Activated CD8-positive, alpha-beta memory T cell treated with anti-CD3 and anti-CD28 coated beads for 36 hours (primary cell): ENCODE measurements around the gene PCBP4. TPM values are rescaled to one million over a fixed set of nuclear protein-coding genes. Genes with fewer than 3 reads are reported as not detected.

Source experiments
- CTCF ChIA-PET: fragments of 350-600 bp; sonication (Branson Sonifier 250); formaldehyde crosslinking; loops from one replicate; lab custom pipeline; 2021; ENCODE audit warnings: antibody characterized with exemption; lab: Charles Lee
- POLR2A ChIA-PET: fragments of 350-600 bp; sonication (Branson Sonifier 250); formaldehyde crosslinking; loops from one replicate; lab custom pipeline; 2021; ENCODE audit warnings: antibody characterized with exemption; lab: Charles Lee
- total RNA-seq, 2 experiments: library from RNA; stranded (reverse); gene quantifications; one replicate each; pipeline ENCODE4 v1.2.3, GENCODE V29; 2021

The PCBP4 gene
- total RNA-seq, 2 experiments from 2014 or later, result 10.4 to 10.9 TPM

GRCh38 chr3:51949121-51949520, 18.1 kb downstream of the PCBP4 start:
- CTCF ChIA-PET, result interaction anchor here (0.8 kb wide), 1 partner anchor 8 kb away, joined by 3 read pairs; no protein-coding TSS in a partner anchor

GRCh38 chr3:51948016-51948580, 19.2 kb downstream of the PCBP4 start:
- ChIA-PET CTCF (interaction anchor here (0.8 kb wide), 1 partner anchor 9 kb away, joined by 3 read pairs; no protein-coding TSS in a partner anchor), POLR2A (no interaction called here)

More at GRCh38 chr3:51949121-51949520, 18.1 kb downstream of the PCBP4 start:
- POLR2A ChIA-PET, result no interaction called here

- POLR2A ChIA-PET, result no interaction called here
- CTCF ChIA-PET, result no interaction called here
Measured at GRCh38 chr3:51947215-51947900, 19.9 kb downstream of the PCBP4 start.

- CTCF ChIA-PET, result no interaction called here
- POLR2A ChIA-PET, result no interaction called here
Measured at GRCh38 chr3:51946796-51947195, 20.5 kb downstream of the PCBP4 start.

GRCh38 chr3:51945926-51946705, 21.1 kb downstream of the PCBP4 start:
- ChIA-PET POLR2A (no interaction called here), CTCF (no interaction called here)

- POLR2A ChIA-PET, result no interaction called here
Measured at GRCh38 chr3:51945031-51945840, 22.0 kb downstream of the PCBP4 start.

GRCh38 chr3:51944451-51945021, 22.7 kb downstream of the PCBP4 start:
- ChIA-PET CTCF (interaction anchor here (0.7 kb wide), 1 partner anchor 20 kb away, joined by 3 read pairs; no protein-coding TSS in a partner anchor), POLR2A (no interaction called here)

More at GRCh38 chr3:51945031-51945840, 22.0 kb downstream of the PCBP4 start:
- CTCF ChIA-PET, result interaction anchor here (0.7 kb wide), 1 partner anchor 19 kb away, joined by 3 read pairs; no protein-coding TSS in a partner anchor

- ChIA-PET CTCF (interaction anchor here (1.0 to 3.1 kb wide), 4 partner anchors 30 to 109 kb away, joined by 3 to 42 read pairs (median 5); partner anchors contain the start of genes ABHD14A and ABHD14B), POLR2A (interaction anchor here (1.6 to 2.4 kb wide), 2 partner anchors 30 to 52 kb away, joined by 10 to 26 read pairs; partner anchors contain the start of genes ABHD14B and RPL29)
Measured at GRCh38 chr3:51943451-51944391, 23.5 kb downstream of the PCBP4 start.

GRCh38 chr3:51942603-51943450, 24.4 kb downstream of the PCBP4 start:
- ChIA-PET POLR2A (interaction anchor here (0.6 to 2.4 kb wide), 5 partner anchors 31 to 364 kb away, joined by 3 to 26 read pairs (median 10); partner anchors contain the start of genes ABHD14B, ACY1 and RPL29), CTCF (interaction anchor here (0.7 to 3.1 kb wide), 12 partner anchors 11 to 204 kb away, joined by 3 to 42 read pairs (median 6); partner anchors contain the start of genes ABHD14A, ABHD14B and PCBP4)

- POLR2A ChIA-PET, result interaction anchor here (1.0 to 2.4 kb wide), 6 partner anchors 26 to 213 kb away, joined by 3 to 26 read pairs (median 9); partner anchors contain the start of genes ABHD14B, ACY1, DUSP7 and PCBP4
- CTCF ChIA-PET, result interaction anchor here (0.6 to 3.1 kb wide), 20 partner anchors 9 to 213 kb away, joined by 3 to 42 read pairs (median 5); partner anchors contain the start of genes ABHD14A, ABHD14B, PCBP4 and POC1A
Measured at GRCh38 chr3:51941798-51942602, 25.3 kb downstream of the PCBP4 start, which contains the start of the genes PARP3 and RRP9. PARP3 (plus strand) TSS chr3:51942363; CDS start chr3:51943356, 993 bp downstream. RRP9 (minus strand) TSS chr3:51941904; CDS start chr3:51941867, 37 bp downstream.

- POLR2A ChIA-PET, result interaction anchor here (1.0 to 2.4 kb wide), 5 partner anchors 26 to 213 kb away, joined by 3 to 26 read pairs (median 8); partner anchors contain the start of genes ACY1, DUSP7, PCBP4 and RPL29
- CTCF ChIA-PET, result interaction anchor here (0.6 to 3.1 kb wide), 15 partner anchors 10 to 213 kb away, joined by 3 to 42 read pairs (median 5); partner anchors contain the start of genes ABHD14A, ABHD14B, PCBP4 and POC1A
Measured at GRCh38 chr3:51941463-51941797, 25.8 kb downstream of the PCBP4 start.

- CTCF ChIA-PET, result interaction anchor here (0.6 to 3.1 kb wide), 14 partner anchors 10 to 214 kb away, joined by 3 to 42 read pairs (median 5); partner anchors contain the start of genes ABHD14A, ABHD14B, PCBP4 and POC1A
- POLR2A ChIA-PET, result interaction anchor here (1.0 to 2.4 kb wide), 5 partner anchors 27 to 214 kb away, joined by 3 to 26 read pairs (median 8); partner anchors contain the start of genes ACY1, DUSP7, PCBP4 and RPL29
Measured at GRCh38 chr3:51940648-51941462, 26.4 kb downstream of the PCBP4 start.

- POLR2A ChIA-PET, result no interaction called here
- CTCF ChIA-PET, result no interaction called here
Measured at GRCh38 chr3:51938780-51939425, 28.4 kb downstream of the PCBP4 start.
